ENCODE measurements around the gene BBLN.

DNA sequence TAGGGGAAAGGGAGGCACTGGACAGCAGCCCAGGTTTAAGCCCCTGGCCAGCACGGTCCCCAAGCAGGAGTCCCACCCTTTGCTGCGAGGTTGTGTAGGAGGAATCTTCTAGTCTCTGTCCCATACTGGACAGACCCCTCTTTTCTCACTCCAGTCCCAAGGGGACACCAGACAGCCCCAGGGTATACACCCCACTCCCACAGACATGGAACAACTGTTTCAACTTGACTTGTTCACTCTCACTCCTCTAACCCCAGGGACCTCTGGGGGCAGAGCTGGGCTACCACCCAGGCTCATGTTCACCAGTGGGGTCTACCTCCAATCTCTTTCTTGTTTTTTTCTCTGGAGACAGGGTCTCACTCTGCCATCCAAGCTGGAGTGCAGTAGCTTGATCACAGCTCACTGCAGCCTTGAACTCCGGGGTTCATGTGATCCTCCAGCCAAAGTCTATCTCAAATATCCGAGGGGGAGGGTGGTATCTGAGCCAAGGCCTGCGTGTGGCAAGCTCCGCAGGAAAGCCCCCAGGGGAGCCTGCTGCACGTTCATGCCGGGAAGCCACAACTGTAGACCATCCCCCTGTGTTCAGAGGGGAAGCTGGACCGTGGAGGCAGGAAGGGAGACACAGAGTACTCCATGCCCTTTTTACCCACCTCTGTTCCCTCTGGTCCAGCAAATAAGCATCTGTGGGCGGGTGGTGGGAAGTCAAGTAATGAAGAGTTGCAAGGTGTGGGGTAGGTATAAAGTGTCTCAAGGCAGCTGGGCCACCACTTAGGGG is 34.3 kb upstream of the BBLN start:
- TF ChIP-seq, protein P1, sequence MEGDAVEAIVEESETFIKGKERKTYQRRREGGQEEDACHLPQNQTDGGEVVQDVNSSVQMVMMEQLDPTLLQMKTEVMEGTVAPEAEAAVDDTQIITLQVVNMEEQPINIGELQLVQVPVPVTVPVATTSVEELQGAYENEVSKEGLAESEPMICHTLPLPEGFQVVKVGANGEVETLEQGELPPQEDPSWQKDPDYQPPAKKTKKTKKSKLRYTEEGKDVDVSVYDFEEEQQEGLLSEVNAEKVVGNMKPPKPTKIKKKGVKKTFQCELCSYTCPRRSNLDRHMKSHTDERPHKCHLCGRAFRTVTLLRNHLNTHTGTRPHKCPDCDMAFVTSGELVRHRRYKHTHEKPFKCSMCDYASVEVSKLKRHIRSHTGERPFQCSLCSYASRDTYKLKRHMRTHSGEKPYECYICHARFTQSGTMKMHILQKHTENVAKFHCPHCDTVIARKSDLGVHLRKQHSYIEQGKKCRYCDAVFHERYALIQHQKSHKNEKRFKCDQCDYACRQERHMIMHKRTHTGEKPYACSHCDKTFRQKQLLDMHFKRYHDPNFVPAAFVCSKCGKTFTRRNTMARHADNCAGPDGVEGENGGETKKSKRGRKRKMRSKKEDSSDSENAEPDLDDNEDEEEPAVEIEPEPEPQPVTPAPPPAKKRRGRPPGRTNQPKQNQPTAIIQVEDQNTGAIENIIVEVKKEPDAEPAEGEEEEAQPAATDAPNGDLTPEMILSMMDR (IDR thresholded peaks at IDR 0.05; ENCODE audit: insufficient read depth, low read depth, low read length): no peak
- no peak for TF ChIP-seq EZH2 (IDR thresholded peaks at IDR 0.05; ENCODE audit: insufficient read depth, low read length)

Measured in astrocyte (in vitro differentiated cells and primary cell).